GM18951 (cell line): Measurements from ENCODE around the gene SRRM2.
"Not testable (repeated sequence)": the region's sequence is repeated elsewhere in the genome, so short reads cannot be mapped to it uniquely, and the experiment has no call there.

Experiments
- POLR2A ChIP-seq: IDR thresholded peaks from 4 replicates; pipeline ENCODE4 v1.6.1; 2011; ENCODE audit warnings: mild to moderate bottlenecking; ENCODE audit not compliant: insufficient read length, insufficient read depth; ENCODE audit errors: extremely low read depth
- in situ Hi-C: fragments of 300-500 bp; cut with MboI; formaldehyde crosslinking; loops from one replicate; pipeline ENCODE4 v1.12.0; 2022; ENCODE audit warnings: low sequenced_read_pairs, mixed read lengths, inconsistent platforms; ENCODE audit not compliant: unreplicated experiment

The SRRM2 gene

GRCh38 chr16:2719328-2720063, 32.9 kb upstream of the SRRM2 start:
- in situ Hi-C loops, result no loop called here
- TF ChIP-seq POLR2A, result no peak

GRCh38 chr16:2720064-2720457, 32.4 kb upstream of the SRRM2 start, which contains the start of gene PRSS27:
PRSS27 (minus strand) TSS chr16:2720224; CDS start chr16:2720160, 64 bp downstream.
- in situ Hi-C loops, result no loop called here
- no peak for TF ChIP-seq POLR2A

- peak; percentile 74 for TF ChIP-seq POLR2A
- in situ Hi-C loops, result no loop called here
Measured at GRCh38 chr16:2720719-2721633, 31.5 kb upstream of the SRRM2 start.

- in situ Hi-C loops, result not testable (repeated sequence)
Measured at GRCh38 chr16:2721634-2722173, 30.7 kb upstream of the SRRM2 start.

- TF ChIP-seq POLR2A, result no peak
- in situ Hi-C loops, result no loop called here
Measured at GRCh38 chr16:2724088-2724676, 28.3 kb upstream of the SRRM2 start.

- no peak for TF ChIP-seq POLR2A
- in situ Hi-C loops, result no loop called here
Measured at GRCh38 chr16:2724816-2725348, 27.6 kb upstream of the SRRM2 start.

- TF ChIP-seq POLR2A, result no peak
- in situ Hi-C loops, result no loop called here
Measured at GRCh38 chr16:2726923-2727322, 25.5 kb upstream of the SRRM2 start.

- in situ Hi-C loops, result no loop called here
- TF ChIP-seq POLR2A, result no peak
Measured at GRCh38 chr16:2728034-2728433, 24.4 kb upstream of the SRRM2 start.

- in situ Hi-C loops, result no loop called here
- TF ChIP-seq POLR2A, result no peak
Measured at GRCh38 chr16:2734844-2735515, 17.5 kb upstream of the SRRM2 start.

GRCh38 chr16:2736476-2737237, 15.8 kb upstream of the SRRM2 start:
- in situ Hi-C loops, result no loop called here
- TF ChIP-seq POLR2A, result no peak

- no peak for TF ChIP-seq POLR2A
- in situ Hi-C loops, result no loop called here
Measured at GRCh38 chr16:2737238-2737605, 15.2 kb upstream of the SRRM2 start.

GRCh38 chr16:2737895-2738418, 14.5 kb upstream of the SRRM2 start:
- in situ Hi-C loops, result no loop called here
- TF ChIP-seq POLR2A, result no peak

- no peak for TF ChIP-seq POLR2A
- in situ Hi-C loops, result no loop called here
Measured at GRCh38 chr16:2738615-2739014, 13.8 kb upstream of the SRRM2 start.
